Stimulated activated CD8-positive, alpha-beta memory T cell treated with anti-CD3 and anti-CD28 coated beads, Interleukin-7, amount 100 ng/mL, for 4 hours (primary cell): ENCODE measurements around the gene OR5K3.
"Not testable (repeated sequence)": the region's sequence is repeated elsewhere in the genome, so short reads cannot be mapped to it uniquely, and the experiment has no call there.

Source experiments
- DNase-seq, 2 donors: peaks; one replicate each; pipeline ENCODE4 v3.0.0-alpha.2; 2020; ENCODE audit warnings: low read depth in 2 of 2

Gene OR5K3

GRCh38 chr3:98390366-98390765 is at the start of gene OR5K3:
TSS of gene OR5K3 (plus strand) at chr3:98390666. CDS start at chr3:98390666, 0 bp downstream.
- DNase-seq, result no peak

- DNase-seq, result no peak
These were observed 48.7 kb upstream of the OR5K3 start for GRCh38 chr3:98341758-98342157.

- no peak for DNase-seq
These were observed 46.6 kb upstream of the OR5K3 start for GRCh38 chr3:98343647-98344507.

GRCh38 chr3:98350082-98350481 is 40.4 kb upstream of the OR5K3 start:
- DNase-seq, result no peak

- no peak for DNase-seq
These were observed 36.9 kb upstream of the OR5K3 start, which contains the start of gene OR5K4 for GRCh38 chr3:98353554-98353953. TSS of gene OR5K4 (plus strand) at chr3:98353854. CDS start at chr3:98353854, 0 bp downstream.

- DNase-seq, result no peak
These were observed 31.2 kb upstream of the OR5K3 start for GRCh38 chr3:98359250-98359649.

- DNase-seq, result no peak
These were observed 30.3 kb upstream of the OR5K3 start for GRCh38 chr3:98359993-98360675.

GRCh38 chr3:98360681-98361080 is 29.8 kb upstream of the OR5K3 start:
- DNase-seq, result no peak

- DNase-seq, result no peak
These were observed 29.2 kb upstream of the OR5K3 start for GRCh38 chr3:98361289-98361688.

- no peak for DNase-seq
These were observed 22.8 kb upstream of the OR5K3 start for GRCh38 chr3:98367464-98368246.

GRCh38 chr3:98371186-98371585 is 19.3 kb upstream of the OR5K3 start:
- DNase-seq, result no peak

- DNase-seq, result no peak
These were observed 18.6 kb upstream of the OR5K3 start for GRCh38 chr3:98371853-98372252.

- DNase-seq, result no peak
These were observed 18.0 kb upstream of the OR5K3 start for GRCh38 chr3:98372445-98372844.

GRCh38 chr3:98376631-98377030 is 13.8 kb upstream of the OR5K3 start:
- no peak for DNase-seq

- DNase-seq, result no peak
These were observed 2.3 kb upstream of the OR5K3 start for GRCh38 chr3:98388147-98388546.

GRCh38 chr3:98395101-98395500 is 4.6 kb downstream of the OR5K3 start:
- DNase-seq, result no peak

- not testable (repeated sequence) for DNase-seq
These were observed 6.0 kb downstream of the OR5K3 start for GRCh38 chr3:98396482-98396881.

- no peak for DNase-seq
These were observed 8.0 kb downstream of the OR5K3 start for GRCh38 chr3:98398513-98398912.

GRCh38 chr3:98402507-98402906 is 12.0 kb downstream of the OR5K3 start:
- DNase-seq, result no peak

- no peak for DNase-seq
These were observed 13.5 kb downstream of the OR5K3 start for GRCh38 chr3:98404010-98404409.

GRCh38 chr3:98406034-98406433 is 15.6 kb downstream of the OR5K3 start:
- DNase-seq, result no peak

- DNase-seq, result no peak
These were observed 42.1 kb downstream of the OR5K3 start for GRCh38 chr3:98432575-98432974.
